GM12892 (cell line): ENCODE measurements around the gene DHX58.

Experiments used
- DNase-seq: peaks from one replicate; pipeline ENCODE4 v3.0.0; 2011; ENCODE audit not compliant: insufficient read length
- FAIRE-seq: peaks from 2 replicates; lab custom pipeline; 2011; peaks lifted over from hg19 to GRCh38; lab: Jason Lieb, UNC
- POLR2A ChIP-seq: IDR thresholded peaks from 2 replicates; pipeline ENCODE4 v1.6.1; 2011; ENCODE audit warnings: low read depth, low read length, control low read depth
- POLR2AphosphoS5 ChIP-seq: IDR thresholded peaks from 2 replicates; pipeline ENCODE4 v1.6.1; 2011; ENCODE audit warnings: low read depth, low read length, control low read depth
- TAF1 ChIP-seq: IDR thresholded peaks from 2 replicates; pipeline ENCODE4 v1.6.1; 2011; ENCODE audit warnings: low read depth, mild to moderate bottlenecking, control low read depth, low read length, borderline replicate concordance

The DHX58 gene

DNA sequence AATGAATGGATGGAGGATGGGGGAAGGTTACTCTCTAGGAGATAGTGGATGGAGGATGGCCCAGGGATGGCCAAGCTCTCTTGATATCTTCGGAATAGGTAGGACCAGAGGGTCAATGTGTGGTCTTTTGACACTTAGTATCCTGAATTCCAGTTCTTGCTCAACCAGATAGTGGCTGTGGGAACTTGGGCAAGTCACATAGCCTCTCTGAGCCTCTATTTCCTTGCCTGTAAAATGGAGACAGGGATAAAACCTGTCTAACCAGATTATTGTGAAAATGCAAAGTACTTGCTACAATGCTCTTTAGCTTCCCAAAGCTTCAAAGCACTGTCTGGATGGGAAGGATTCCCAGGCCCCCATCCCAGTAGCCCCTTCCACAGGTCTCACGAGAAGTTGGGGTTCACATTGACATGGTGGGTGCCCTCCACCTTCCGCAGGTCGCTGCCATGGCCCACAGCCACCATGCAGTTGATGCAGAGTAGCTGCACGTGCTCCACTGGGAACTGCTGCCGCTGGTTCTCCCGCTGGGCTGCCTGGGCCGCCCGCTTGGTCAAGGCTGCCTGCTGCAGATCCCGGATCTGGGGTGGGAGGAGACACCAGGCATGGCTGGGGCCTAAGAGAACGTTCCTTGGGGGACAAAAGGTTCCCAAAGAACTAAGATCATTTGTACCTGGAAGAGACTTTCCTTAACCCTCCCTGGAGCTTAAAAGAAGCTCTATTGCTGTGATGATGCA lies 9.1 kb downstream of the DHX58 start:
- DNase-seq: no peak
- TF ChIP-seq POLR2A: no peak
- no peak for TF ChIP-seq POLR2AphosphoS5
- no peak for TF ChIP-seq TAF1
- FAIRE-seq: no peak

DNA sequence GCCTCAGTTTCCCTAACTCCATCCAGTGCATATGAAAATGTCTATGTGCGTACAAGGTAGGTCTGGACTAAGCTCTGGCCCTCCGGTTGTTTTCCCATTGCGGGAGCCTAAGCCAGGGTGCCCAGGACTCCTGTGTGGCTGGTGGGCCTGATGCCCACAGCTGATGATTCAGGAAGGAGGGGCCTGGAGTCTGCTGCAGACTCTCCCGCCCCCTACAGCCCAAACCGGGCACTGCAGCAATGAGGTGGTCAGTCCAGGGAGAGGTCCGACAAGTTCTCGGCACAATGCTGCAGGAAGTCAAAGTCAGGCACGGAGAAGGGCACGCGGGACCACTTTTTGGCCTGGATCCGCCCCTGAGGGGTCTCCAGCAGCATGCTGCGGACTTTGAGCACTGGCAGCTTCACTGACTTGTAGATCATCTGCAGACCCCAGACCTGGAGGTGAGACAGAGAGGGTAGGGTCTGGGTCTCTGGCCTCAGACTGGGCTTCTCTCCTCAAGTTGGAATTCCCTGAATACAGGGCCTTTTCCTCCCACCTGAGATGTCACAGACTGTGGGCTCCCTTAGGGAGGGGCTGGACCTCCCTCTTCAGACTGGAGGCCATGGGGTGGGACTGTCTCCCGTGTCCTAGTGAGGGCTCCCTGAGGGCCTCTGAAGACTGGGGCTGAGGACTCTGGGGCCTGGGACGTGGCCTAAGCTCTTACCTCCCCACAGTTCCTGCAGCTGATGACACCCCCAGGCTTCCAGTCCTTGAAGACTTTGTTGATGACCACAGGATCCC lies 10.8 kb downstream of the DHX58 start:
- DNase-seq: peak; percentile 72
- peak; percentile 30 for FAIRE-seq
- TF ChIP-seq POLR2A (peak; percentile 23; the same call in 1 of the 2 replicates), TAF1 (no peak), POLR2AphosphoS5 (0 out of 2 replicates have a peak, but pooled peaks have one; percentile 17)

- FAIRE-seq (no peak), DNase-seq (no peak)
- TF ChIP-seq POLR2AphosphoS5 (no peak), TAF1 (no peak), POLR2A (no peak)
Measured at GRCh38 chr17:42098730-42099399, 13.6 kb downstream of the DHX58 start.

DNA sequence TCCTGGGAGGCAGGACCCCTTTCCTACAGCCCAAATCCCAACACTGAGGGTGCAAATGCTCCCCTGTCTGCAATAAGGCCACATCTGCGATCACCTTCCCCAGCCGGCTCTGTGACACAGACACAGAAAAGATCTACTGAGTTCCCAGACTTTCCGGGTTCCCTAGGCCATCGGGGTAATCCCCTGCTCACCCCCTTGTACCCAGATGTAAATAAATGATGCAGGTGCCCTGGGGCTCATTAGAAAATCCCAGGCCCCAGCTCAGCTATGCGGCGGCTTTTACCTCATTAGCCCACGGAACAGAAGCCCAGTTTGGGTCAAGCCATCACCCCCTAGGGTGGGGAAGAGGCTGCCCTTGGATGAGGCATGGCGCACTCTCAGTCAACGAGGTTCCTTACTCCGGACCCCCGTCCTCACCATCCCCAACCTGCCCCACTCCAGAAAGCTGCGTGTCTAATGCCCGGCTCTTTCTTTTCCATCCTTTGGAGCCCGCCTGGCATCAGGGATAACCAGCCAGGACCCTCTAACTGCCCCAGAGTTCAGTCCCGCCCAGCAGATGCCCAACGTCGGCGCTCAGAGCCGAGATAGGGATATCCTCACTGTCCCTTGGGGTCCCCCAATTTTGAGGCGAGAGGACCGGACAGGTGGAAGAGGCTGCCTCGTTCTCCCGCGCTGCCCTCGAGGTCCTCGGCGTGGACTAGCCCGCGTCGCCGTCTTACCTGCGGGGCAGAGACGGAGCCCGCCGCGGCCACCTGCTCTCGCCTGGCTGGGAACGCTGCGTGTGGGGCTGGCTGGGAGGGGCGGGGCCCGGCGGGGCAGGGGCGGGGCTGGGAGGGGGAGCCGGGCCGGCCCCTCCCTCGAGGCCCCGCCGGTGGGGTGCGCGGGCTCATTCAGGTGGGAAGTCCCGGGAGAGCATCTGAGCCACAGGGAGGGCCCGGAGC lies 14.6 kb downstream of the DHX58 start, which contains the start of gene ZNF385C:
ZNF385C (minus strand) TSS at position 783 of the 941 bp plus-strand sequence. CDS start 35,417 bp downstream, outside the sequence.
- FAIRE-seq (no peak), DNase-seq (peak; percentile 66)
- TF ChIP-seq POLR2AphosphoS5: no peak

DNA sequence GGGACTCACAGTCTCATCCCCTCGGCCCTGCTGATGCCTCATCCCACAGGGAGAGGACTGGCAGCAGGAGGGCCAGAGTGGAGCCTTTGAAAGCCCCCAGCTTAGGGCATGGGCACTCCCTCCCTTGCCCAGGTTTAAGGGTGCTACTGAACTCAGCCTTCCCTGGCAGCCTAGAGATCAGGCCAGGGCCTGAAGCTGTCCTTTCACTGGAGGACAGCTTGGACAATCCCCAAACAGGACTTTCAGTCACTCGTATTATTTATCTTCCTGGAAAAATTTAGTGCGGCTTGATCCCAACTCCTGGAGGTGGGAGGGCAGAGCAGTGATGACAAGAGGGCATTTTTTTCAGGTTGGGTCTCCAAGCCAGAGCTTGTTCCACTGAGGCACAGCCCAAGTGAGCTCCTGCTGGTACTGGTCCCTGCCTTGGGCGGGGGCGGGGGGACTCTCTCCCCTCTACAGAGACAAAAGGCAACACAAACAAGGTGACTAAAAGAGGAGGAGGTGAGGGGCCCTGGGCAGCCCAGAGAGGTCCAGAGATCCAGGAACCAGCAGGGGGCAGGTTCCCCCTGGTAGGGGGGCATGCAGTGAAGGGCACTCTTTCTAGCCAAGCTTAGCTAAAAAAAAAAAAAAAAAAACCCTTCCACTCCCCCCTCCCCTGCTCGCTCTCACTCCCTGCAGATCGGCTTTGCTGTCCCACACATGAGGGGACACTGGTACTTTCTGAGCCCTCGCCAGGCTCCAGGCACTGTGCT lies 16.0 kb downstream of the DHX58 start:
- FAIRE-seq: no peak
- DNase-seq: no peak
- no peak for TF ChIP-seq POLR2A
- TF ChIP-seq POLR2AphosphoS5: no peak
- no peak for TF ChIP-seq TAF1

DNA sequence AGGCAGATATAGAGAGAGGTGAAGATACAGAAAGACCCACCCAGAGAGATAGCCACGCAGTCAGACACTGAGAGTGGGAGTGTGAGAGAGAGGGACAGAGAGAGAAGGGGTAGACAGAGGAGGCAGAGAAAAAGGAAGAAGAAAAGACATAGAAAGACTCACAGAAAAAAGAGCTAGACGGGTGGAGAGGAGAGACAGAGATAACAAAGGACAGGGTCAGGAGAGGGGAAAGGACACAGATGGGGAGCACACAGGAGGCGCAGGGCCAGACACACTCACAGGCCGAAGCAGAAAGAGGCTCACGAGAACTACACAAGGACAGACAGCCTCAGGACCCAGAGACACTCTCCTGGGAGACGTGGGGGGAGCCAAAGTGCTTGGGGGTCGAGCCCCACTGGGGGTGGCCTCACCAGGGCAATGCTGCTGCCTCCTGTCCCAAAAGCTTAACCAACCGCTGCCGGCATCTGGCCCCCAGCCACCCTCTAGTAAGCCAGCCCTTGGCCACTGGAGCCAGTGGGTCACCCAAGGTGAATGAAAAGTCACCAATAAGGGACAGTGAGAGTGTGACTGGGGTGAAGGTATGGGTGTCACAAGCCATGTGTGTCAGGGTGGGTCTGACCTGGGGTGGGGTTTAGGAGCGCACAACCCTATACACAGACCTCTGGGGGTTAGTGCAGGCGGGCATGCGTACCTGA lies 18.0 kb downstream of the DHX58 start:
- FAIRE-seq (no peak), DNase-seq (no peak)
- TF ChIP-seq POLR2A (no peak), TAF1 (no peak), POLR2AphosphoS5 (no peak)

GRCh38 chr17:42092939-42093338 lies 19.6 kb downstream of the DHX58 start:
- no peak for TF ChIP-seq TAF1
- no peak for TF ChIP-seq POLR2AphosphoS5
- no peak for TF ChIP-seq POLR2A
- DNase-seq: no peak
- no peak for FAIRE-seq

DNA sequence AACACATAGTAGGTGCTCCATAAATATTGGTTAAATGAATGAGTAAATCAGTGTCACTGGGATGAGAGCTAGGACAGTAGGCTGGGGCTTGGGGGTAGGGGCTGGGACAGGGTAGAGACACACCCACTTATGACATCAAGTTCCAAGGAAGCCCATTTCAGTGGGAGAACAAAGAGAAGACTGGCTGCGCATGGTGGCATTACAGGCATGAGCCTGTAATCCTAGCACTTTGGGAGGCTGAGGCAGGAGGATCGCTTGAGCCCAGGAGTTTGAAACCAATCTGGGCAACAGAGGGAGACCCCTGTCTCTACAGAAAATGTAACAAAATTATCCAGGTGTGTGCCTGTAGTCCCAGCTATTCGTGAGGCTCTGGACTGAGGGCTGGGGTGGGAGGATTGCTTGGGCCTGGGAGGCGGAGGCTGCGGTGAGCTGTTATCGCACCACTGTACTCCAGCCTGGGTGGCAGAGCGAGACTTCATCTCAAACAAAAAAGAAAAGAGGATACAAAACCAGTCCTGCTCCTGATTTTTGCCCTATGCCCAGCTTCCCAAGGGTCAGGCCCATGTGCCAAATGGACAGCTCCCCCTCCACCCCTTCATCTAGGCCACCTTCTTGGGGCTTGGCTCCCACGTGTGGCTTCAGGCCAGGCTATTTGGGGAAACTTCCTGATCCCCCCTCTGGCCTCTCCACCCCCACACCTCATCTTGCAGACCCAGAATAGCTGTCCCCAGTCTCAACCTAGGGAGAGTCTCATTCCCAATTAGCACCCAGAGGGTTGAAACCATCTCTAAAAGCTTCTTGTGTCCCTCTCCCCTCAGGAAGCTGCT lies 21.3 kb downstream of the DHX58 start:
- FAIRE-seq (no peak), DNase-seq (no peak)
- no peak for TF ChIP-seq TAF1
- no peak for TF ChIP-seq POLR2AphosphoS5
- TF ChIP-seq POLR2A: no peak

- DNase-seq (no peak), FAIRE-seq (no peak)
- no peak for TF ChIP-seq POLR2AphosphoS5
- no peak for TF ChIP-seq POLR2A
- TF ChIP-seq TAF1: no peak
Measured at GRCh38 chr17:42088736-42089135, 23.8 kb downstream of the DHX58 start.
